Cardiac muscle cell (in vitro differentiated cells and primary cell): ENCODE measurements around the gene RPS6KA1. TPM values are rescaled to one million over a fixed set of nuclear protein-coding genes. Genes with fewer than 3 reads are reported as not detected.
"Not testable (repeated sequence)": the region's sequence is repeated elsewhere in the genome, so short reads cannot be mapped to it uniquely, and the experiment has no call there.

Source experiments
- DNase-seq, 2 donors: peaks; one replicate each; pipeline versions ENCODE4 v3.0.0 to v3.0.0-alpha.2; 2010 to 2017; ENCODE audit warnings: low read depth in 1 of 2, low spot score in 1 of 2
- H3K27ac ChIP-seq: fragments of 200-600 bp; sonication (generic); 2 replicates; pipeline ENCODE4 v1.5.1; 2016
- H3K27me3 ChIP-seq: fragments of 200-600 bp; sonication (generic); 2 replicates; pipeline ENCODE4 v1.6.0; 2016; ENCODE audit warnings: control low read depth
- H3K36me3 ChIP-seq: fragments of 200-600 bp; sonication (generic); 2 replicates; pipeline ENCODE4 v1.5.1; 2016; ENCODE audit warnings: control low read depth
- H3K4me1 ChIP-seq: fragments of 200-600 bp; sonication (generic); 2 replicates; pipeline ENCODE4 v1.8.1; 2017; ENCODE audit warnings: low read depth, mild to moderate bottlenecking, mixed run types
- H3K4me3 ChIP-seq: fragments of 200-600 bp; sonication (generic); 2 replicates; pipeline ENCODE4 v1.5.1; 2016; ENCODE audit warnings: mild to moderate bottlenecking
- H3K9me3 ChIP-seq: fragments of 200-600 bp; sonication (generic); 2 replicates; pipeline ENCODE4 v1.5.1; 2017; ENCODE audit warnings: low read depth, mild to moderate bottlenecking, control low read depth
- CTCF ChIP-seq: IDR thresholded peaks from 2 replicates; pipeline ENCODE4 v1.5.1; 2012; ENCODE audit warnings: low read depth, mild to moderate bottlenecking, low read length
- polyA plus RNA-seq: library from polyadenylated mRNA; unstranded; fragments of >200 nt; fragmentation: Nextera tagmentation; extraction: Ambion mirVana; gene quantifications from 2 replicates; pipeline ENCODE4 v1.2.1, GENCODE V29; 2016
- total RNA-seq: library from RNA; depleted of rRNA; stranded (reverse); fragments of >200 nt; gene quantifications from 2 replicates; pipeline ENCODE4 v1.2.3, GENCODE V29; 2016

RPS6KA1 gene
- total and polyA plus RNA-seq, 2 experiments from 2014 or later, result 22.6 to 46.2 TPM

- Histone ChIP-seq H3K36me3 (no peaks in the 10 kb centered on the region), H3K4me3 (no peak overlapping the region), H3K27ac (no peak overlapping the region), H3K27me3 (no peaks in the 10 kb centered on the region), H3K9me3 (no peaks in the 10 kb centered on the region), H3K4me1 (no peaks in the 10 kb centered on the region)
- no peak for TF ChIP-seq CTCF
- DNase-seq, result no peak
Observed at GRCh38 chr1:26493938-26494337, 35.6 kb upstream of the RPS6KA1 start.

- Histone ChIP-seq H3K27me3 (no peaks in the 10 kb centered on the region), H3K27ac (no peak overlapping the region), H3K36me3 (no peaks in the 10 kb centered on the region), H3K4me1 (no peaks in the 10 kb centered on the region), H3K4me3 (no peak overlapping the region), H3K9me3 (no peaks in the 10 kb centered on the region)
- no peak for TF ChIP-seq CTCF
- DNase-seq, result peak in 1 of 2 donors; percentile 58
Observed at GRCh38 chr1:26496861-26497260, 32.7 kb upstream of the RPS6KA1 start.

GRCh38 chr1:26498894-26499293, 30.7 kb upstream of the RPS6KA1 start:
- no peaks in the 10 kb centered on the region for H3K27me3 ChIP-seq
- DNase-seq, result no peak
- no peaks in the 10 kb centered on the region for H3K9me3 ChIP-seq
- H3K27ac ChIP-seq, result no peak overlapping the region
- no peaks in the 10 kb centered on the region for H3K36me3 ChIP-seq
- no peaks in the 10 kb centered on the region for H3K4me1 ChIP-seq
- no peak for TF ChIP-seq CTCF
- no peak overlapping the region for H3K4me3 ChIP-seq

- Histone ChIP-seq H3K4me1 (no peaks in the 10 kb centered on the region), H3K36me3 (no peaks in the 10 kb centered on the region), H3K27me3 (no peaks in the 10 kb centered on the region), H3K27ac (peak overlapping the region; percentile 70), H3K4me3 (peak overlapping the region; percentile 59), H3K9me3 (no peaks in the 10 kb centered on the region)
- DNase-seq, result peak; percentile 85 to 87
- no peak for TF ChIP-seq CTCF
Observed at GRCh38 chr1:26500488-26501175, 28.9 kb upstream of the RPS6KA1 start.

- DNase-seq, H3K27me3 ChIP-seq, H3K4me3 ChIP-seq, H3K36me3 ChIP-seq, H3K9me3 ChIP-seq, H3K4me1 ChIP-seq, H3K27ac ChIP-seq: not testable (repeated sequence)
Observed at GRCh38 chr1:26510711-26511110, 18.9 kb upstream of the RPS6KA1 start.

GRCh38 chr1:26515836-26516235, 13.7 kb upstream of the RPS6KA1 start:
- H3K4me1 ChIP-seq, DNase-seq, H3K9me3 ChIP-seq: not testable (repeated sequence)

More at GRCh38 chr1:26515836-26516235, 13.7 kb upstream of the RPS6KA1 start:
- not testable (repeated sequence) for H3K36me3 ChIP-seq, H3K27ac ChIP-seq, H3K4me3 ChIP-seq, H3K27me3 ChIP-seq
